Measurements from ENCODE around the gene PI16. TPM values are rescaled to one million over a fixed set of nuclear protein-coding genes. Genes with fewer than 3 reads are reported as not detected.

Gene PI16
- total RNA-seq, 1 experiment from 2014 or later: not detected

- H3K4me3 ChIP-seq (ENCODE audit: low read depth in 2 of 2, low read length in 2 of 2): no peak overlapping the region
- intact Hi-C loops (cut with micrococcal nuclease; ENCODE audit: unreplicated experiment) (no loop called here), in situ Hi-C loops (cut with HindIII; ENCODE audit: low pct_unique_long_range_greater_than_20kb, low sequenced_read_pairs) (no loop called here)
- no peak for TF ChIP-seq REST (IDR thresholded peaks at IDR 0.05; ENCODE audit: insufficient read depth in 1 of 2, low read depth in 2 of 2, low read length in 1 of 2)
- TF ChIP-seq SIN3A (IDR thresholded peaks at IDR 0.05; ENCODE audit: borderline replicate concordance, insufficient read depth, low read depth, low read length): no peak
- no peak for TF ChIP-seq TCF7L2 (IDR thresholded peaks at IDR 0.05; ENCODE audit: low read depth, low read length)
- no peak for TF ChIP-seq POLR2AphosphoS5 (IDR thresholded peaks at IDR 0.05; ENCODE audit: low read depth, low read length)
- no peak for TF ChIP-seq CTCF (IDR thresholded peaks at IDR 0.05)
- no peaks in the 10 kb centered on the region for H3K4me1 ChIP-seq (ENCODE audit: control insufficient read depth, insufficient read depth, low read length)
- no TSS peak for BruUV-seq (replicated peaks)
- no peaks in the 10 kb centered on the region for H3K36me3 ChIP-seq (ENCODE audit: control insufficient read depth, insufficient read depth, low read length)
- ChIA-PET CTCF (interaction anchor here (0.7 kb wide), 2 partner anchors 72 to 270 kb away, joined by 3 read pairs; no protein-coding TSS in a partner anchor), POLR2A (no interaction called here)
- no peak for ATAC-seq
- no peaks in the 10 kb centered on the region for H3K27me3 ChIP-seq (ENCODE audit: control insufficient read depth, insufficient read depth, low read length)
- no peak overlapping the region for H3K27ac ChIP-seq (ENCODE audit: low read length)
- H3K9me3 ChIP-seq (ENCODE audit: control insufficient read depth, insufficient read depth, low read depth, low read length): no peaks in the 10 kb centered on the region
- no peak for DNase-seq (ENCODE audit: low read depth, low spot score)
Measured at GRCh38 chr6:36933102-36933501, 21.4 kb upstream of the PI16 start.

GRCh38 chr6:36933519-36933918, 21.0 kb upstream of the PI16 start:
- no peak for DNase-seq (ENCODE audit: low read depth, low spot score)
- Histone ChIP-seq H3K4me1 (ENCODE audit: control insufficient read depth, insufficient read depth, low read length) (no peaks in the 10 kb centered on the region), H3K9me3 (ENCODE audit: control insufficient read depth, insufficient read depth, low read depth, low read length) (no peaks in the 10 kb centered on the region), H3K4me3 (ENCODE audit: low read depth in 2 of 2, low read length in 2 of 2) (no peak overlapping the region), H3K27me3 (ENCODE audit: control insufficient read depth, insufficient read depth, low read length) (no peaks in the 10 kb centered on the region), H3K27ac (ENCODE audit: low read length) (no peak overlapping the region), H3K36me3 (ENCODE audit: control insufficient read depth, insufficient read depth, low read length) (no peaks in the 10 kb centered on the region)
- POLR2A ChIA-PET: no interaction called here
- BruUV-seq (replicated peaks): no TSS peak
- in situ Hi-C loops (cut with HindIII; ENCODE audit: low pct_unique_long_range_greater_than_20kb, low sequenced_read_pairs): no loop called here
- TF ChIP-seq REST (IDR thresholded peaks at IDR 0.05; ENCODE audit: insufficient read depth in 1 of 2, low read depth in 2 of 2, low read length in 1 of 2): no peak
- no peak for TF ChIP-seq POLR2AphosphoS5 (IDR thresholded peaks at IDR 0.05; ENCODE audit: low read depth, low read length)
- no peak for TF ChIP-seq TCF7L2 (IDR thresholded peaks at IDR 0.05; ENCODE audit: low read depth, low read length)
- no peak for TF ChIP-seq CTCF (IDR thresholded peaks at IDR 0.05)
- no peak for TF ChIP-seq SIN3A (IDR thresholded peaks at IDR 0.05; ENCODE audit: borderline replicate concordance, insufficient read depth, low read depth, low read length)
- ATAC-seq: no peak
- CTCF ChIA-PET: interaction anchor here (0.7 kb wide), 1 partner anchor 270 kb away, joined by 3 read pairs; no protein-coding TSS in a partner anchor
- intact Hi-C loops (cut with micrococcal nuclease; ENCODE audit: unreplicated experiment): no loop called here

Measured in Panc1 (cell line).